Activated T-cell treated with anti-CD3 and anti-CD28 coated beads for 48 hours (primary cell): ENCODE data around the gene CNTNAP4.

Experiments used
- DNase-seq: peaks from one replicate; pipeline ENCODE4 v3.0.0-alpha.2; 2020; ENCODE audit warnings: low read depth

The CNTNAP4 gene

DNA sequence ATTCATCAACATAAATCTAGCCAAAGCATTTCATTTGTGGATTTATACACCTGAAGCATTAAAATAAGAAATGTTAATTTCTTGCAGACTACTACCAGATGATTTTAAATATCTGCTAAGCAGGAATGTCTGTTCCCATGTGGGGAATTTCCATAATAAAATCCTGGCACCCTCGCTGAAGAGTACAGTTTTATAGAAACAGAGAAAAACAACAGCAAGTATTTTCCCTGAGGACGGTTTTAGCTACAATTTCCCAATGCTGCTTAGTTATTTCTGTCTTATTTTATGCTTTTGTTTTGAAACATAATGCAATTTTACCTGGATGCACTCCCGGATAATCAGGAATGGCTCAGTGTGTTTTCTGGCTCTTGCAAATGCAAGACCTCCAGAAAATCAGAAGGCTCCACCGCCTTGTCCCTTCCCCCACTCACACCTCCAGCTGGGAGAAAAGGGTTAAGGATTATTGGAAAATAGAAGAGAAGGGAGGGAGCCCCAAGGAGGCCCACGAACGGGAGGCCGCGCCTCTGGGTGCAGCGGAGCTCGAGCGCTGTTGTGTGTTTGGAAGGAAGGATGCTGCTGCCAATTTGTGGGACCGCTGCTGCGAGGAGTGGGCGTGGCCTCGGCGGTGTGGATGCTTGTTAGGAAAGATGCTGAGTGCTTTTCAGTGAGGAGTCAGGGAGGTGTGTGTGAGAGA is at the start of gene CNTNAP4:
Gene CNTNAP4 (plus strand): TSS at position 657 of the 694 bp plus-strand sequence. CDS start 262 bp downstream, outside the sequence.
- DNase-seq: no peak

DNA sequence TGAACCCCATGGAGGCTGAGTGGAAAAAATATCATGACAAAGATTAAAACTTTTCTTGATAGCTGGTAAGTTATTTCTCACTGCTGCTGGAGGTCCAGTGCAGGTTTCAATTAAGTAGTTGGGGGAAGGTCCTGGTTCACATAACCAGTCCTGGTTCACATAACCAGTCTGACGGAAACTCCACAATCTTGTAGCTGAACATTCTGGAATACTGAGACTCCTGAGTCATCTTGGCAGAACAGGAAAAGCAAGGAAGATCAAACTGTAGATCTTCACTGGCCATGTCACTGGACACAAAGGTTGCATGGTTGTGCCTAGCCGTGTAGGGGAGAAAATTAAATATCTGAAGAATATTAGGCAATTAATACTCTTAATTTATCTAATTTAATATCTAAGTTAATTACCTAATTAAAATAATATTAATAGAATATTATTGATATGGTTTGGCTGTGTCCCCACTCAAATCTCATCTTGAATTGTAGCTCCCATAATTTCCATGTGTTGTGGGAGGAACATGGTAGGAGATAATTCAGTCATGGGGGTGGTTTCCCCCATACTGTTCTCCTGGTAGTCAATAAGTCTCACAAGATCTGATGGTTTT is 48.6 kb upstream of the CNTNAP4 start:
- DNase-seq: no peak

DNA sequence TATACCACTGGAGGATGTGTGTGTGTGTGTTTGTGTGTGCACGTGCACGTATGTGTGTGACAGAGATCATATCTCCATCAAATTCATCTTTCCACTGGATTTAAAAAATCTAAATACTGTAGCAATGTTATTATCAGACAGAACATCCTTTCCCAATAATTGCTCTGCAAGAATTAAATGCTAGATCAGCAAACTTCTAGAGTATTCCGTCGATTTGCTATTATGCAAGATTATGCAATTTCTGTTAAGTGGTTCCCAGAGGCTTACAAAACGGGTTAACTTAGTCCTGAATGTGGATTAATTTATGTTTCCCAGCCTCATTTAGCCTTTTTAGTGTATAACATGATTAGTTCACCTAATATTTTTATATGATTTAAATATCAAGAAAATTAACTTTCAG is 44.5 kb upstream of the CNTNAP4 start:
- no peak for DNase-seq

- no peak for DNase-seq
Observed at GRCh38 chr16:76235025-76235424, 42.2 kb upstream of the CNTNAP4 start.

GRCh38 chr16:76235426-76235825 is 41.8 kb upstream of the CNTNAP4 start:
- DNase-seq: no peak

- DNase-seq: no peak
Observed at GRCh38 chr16:76237471-76237870, 39.7 kb upstream of the CNTNAP4 start.

- DNase-seq: no peak
Observed at GRCh38 chr16:76241755-76242154, 35.4 kb upstream of the CNTNAP4 start.

DNA sequence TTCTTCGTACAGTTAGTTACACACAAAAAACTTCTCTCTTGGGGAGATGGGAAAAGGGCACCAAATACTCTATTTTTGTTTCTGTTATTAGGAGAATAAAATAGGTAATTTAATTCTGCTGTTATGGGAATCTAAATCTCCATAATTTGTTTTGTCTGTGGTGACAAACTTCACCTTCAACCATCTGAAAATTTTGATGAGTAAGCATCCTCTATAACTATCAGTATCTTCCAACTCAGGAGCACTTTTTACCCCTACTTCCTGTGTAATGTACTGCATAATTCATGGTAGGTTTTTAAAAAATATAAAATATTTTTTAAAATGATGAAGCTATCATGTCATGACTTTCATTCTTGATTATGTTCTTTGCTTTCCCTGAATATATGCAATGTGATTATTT is 33.6 kb upstream of the CNTNAP4 start:
- DNase-seq: no peak

- DNase-seq: no peak
Observed at GRCh38 chr16:76246587-76246986, 30.6 kb upstream of the CNTNAP4 start.

DNA sequence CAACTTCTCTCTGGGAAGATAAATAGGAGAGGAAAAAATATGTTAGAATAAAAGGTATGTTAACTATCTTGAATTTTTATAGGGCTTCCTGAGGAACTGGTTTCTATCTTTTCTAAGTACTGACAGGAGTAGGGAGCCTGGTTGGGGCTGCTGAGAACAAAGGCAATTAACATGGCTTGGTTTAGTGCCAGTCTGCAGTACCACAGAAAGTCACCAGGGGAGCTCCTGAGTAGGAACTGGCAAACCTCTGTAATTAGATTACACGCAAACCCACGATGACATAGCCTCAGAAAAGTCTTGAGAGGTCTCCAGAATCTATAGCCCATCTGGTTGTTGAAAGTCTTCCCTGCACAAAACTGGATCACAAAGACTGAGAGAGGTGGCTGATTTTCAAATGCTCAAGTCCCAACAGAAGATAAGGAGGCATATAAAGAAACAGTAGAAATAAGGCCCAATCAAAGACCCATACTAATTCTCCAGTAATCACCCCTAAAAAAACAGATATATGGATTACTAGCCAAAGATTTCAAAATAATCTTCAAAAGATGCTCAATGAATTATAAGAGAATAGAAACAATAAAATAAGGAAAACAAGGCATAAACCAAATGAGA is 11.7 kb upstream of the CNTNAP4 start:
- peak; percentile 6 for DNase-seq

GRCh38 chr16:76268824-76269223 is 8.4 kb upstream of the CNTNAP4 start:
- no peak for DNase-seq

GRCh38 chr16:76277460-76278030 is 344 bp downstream of the CNTNAP4 start:
- DNase-seq: no peak

DNA sequence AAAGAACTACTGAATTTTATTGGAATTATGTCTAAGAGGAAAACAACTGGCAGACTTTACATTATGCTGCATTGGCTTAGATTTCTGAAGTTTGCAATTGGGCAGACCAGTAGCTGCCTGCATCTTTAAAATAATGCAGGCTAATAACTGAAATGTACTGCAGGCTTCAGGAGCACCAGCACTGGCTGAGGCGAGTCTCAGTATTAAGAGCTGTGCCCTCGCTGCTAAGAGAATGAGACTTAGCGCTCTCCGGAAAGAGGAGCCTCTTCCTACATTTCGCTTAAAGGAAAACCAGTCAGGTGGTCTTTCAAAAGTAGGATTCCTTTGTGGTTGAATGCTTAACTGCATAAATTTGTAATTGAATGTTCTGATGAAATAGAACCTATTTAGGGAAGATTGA is 885 bp downstream of the CNTNAP4 start:
- no peak for DNase-seq

- DNase-seq: no peak
Observed at GRCh38 chr16:76278980-76279379, 1.8 kb downstream of the CNTNAP4 start.

GRCh38 chr16:76280421-76281215 is 3.4 kb downstream of the CNTNAP4 start:
- no peak for DNase-seq

DNA sequence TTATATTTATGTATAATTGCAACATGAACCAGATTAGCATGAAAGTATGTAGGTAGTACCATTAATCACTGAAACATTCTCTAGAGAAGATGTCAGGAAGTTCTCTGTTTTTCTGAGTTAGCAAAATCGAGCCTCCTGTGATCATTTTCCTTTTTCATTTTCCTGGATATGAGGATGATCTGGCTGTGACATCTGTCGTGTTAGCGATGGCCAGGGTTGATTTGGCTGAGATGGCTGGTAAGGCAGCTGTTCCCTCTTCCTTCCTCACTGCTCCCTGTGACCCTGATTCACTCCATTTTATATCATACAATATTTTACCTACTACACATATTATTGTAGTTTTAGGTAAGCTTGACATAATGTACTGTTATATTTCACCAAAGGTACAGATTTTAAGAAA is 10.3 kb downstream of the CNTNAP4 start:
- DNase-seq: no peak

DNA sequence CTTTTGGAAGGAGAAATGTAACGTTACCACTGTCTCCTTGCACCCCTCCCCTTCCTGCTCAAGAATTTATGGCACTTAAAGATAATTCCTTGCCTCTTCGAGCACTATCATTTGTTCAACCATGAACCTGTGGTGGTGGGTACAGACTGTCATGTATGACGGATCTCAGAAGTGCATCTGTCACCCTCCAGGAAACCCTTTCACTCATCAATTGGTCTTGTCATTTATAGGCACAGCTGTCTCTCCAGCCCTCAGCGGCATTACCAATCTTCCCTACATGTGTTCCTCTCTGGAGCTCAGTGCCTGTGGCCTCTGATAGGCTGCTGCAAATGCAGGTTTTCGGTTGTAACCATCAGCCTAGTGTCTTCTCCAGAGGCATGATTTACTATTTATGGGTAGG is 15.0 kb downstream of the CNTNAP4 start:
- DNase-seq: no peak

GRCh38 chr16:76293980-76294379 is 16.8 kb downstream of the CNTNAP4 start:
- no peak for DNase-seq

DNA sequence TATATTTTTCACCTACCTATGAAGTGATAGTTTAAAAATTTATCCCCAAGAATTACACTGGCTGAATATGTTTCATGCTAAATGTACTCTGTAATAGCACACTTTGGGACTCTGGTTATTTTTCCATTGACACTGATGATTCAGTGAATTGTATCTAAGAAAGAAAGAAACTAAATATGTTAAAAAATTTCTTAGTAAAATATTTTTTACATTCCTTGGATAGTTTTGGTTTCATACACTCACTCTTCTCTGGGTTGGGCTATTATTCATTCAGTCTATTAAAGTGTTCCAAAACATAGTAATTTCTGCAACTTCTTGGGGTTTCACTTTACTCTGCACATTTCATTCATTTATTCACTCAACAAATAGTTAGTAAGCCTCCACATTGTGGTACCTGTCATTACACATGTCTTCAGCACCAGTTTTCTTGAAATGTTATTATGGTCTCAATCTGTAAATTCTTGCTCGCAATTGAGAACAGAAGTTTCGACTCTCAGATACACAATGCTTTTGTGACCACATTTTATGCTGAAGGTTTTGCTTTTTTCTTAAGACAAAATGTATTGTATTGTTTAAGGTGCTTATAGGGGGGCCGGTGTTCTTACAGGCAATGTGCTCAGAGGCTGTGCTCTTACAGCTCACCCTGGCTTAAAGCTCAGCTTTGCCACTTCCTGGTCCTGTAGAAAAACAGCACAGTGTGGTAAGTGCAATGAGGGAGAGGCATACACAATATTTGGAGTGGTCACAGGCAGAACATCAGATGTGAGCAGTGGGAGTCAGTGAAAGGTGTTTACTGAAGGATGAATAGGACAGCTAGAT is 17.4 kb downstream of the CNTNAP4 start:
- no peak for DNase-seq

DNA sequence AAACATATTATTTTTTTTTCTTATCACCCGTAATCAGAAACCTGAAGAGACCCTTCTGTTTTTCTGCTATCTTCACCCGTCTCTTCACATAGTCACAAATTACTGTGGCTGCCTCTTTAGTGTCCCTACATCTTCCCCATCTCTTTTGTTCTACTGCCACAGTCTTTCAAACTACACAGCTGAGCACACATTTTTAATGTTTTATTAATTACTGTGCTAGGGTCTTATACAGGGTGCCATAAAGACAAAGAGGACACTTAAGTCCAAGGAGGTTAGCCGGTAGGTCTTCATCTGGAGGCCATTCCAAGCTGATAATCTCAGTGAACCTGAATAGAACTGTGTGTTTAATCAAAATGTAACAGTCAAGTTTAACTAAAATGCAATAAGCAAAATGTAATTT is 20.7 kb downstream of the CNTNAP4 start:
- no peak for DNase-seq

DNA sequence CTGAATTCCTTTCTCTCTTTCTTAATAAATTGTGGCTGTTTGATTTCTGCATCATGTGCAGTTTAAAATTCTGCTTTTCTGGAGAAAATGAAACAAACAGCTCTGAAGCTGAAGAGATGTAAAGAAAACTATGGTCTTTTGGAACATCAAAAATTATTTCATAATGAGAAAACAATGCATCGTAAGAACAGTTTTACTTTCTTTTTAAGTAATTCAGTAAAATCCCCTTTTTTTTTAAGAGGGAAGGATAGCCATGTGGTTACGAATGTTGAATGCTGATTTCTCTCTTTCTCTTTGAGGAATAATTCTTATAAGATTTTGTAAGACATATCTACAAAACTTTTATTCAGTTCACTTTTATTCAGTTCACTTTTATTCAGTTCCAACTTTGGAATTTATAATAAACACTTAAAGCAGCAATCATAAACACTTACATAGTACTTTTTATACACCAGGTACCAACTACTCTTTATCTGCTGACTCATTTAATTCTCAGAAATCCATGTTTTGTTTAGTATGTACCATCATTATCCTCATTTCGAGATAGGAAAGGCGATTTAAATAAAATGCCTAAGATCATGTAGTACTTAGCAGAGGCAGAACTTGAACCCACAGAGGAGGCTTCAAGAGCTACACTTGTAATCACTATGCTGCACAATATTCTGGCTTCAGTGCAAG is 26.6 kb downstream of the CNTNAP4 start:
- no peak for DNase-seq
